ENCODE results near the gene ADGRB3.
"Not testable (repeated sequence)": the region's sequence is repeated elsewhere in the genome, so short reads cannot be mapped to it uniquely, and the experiment has no call there.

Gene ADGRB3

GRCh38 chr6:69370763-69371162 is 735.7 kb downstream of the ADGRB3 start:
- no peak for DNase-seq

- DNase-seq, result no peak
Observed at GRCh38 chr6:69378326-69378725, 743.2 kb downstream of the ADGRB3 start.

GRCh38 chr6:69379518-69379917 is 744.4 kb downstream of the ADGRB3 start:
- DNase-seq, result no peak

GRCh38 chr6:69383627-69384026 is 748.5 kb downstream of the ADGRB3 start:
- DNase-seq, result no peak

- DNase-seq, result no peak
Observed at GRCh38 chr6:69386426-69386825, 751.3 kb downstream of the ADGRB3 start.

- DNase-seq, result no peak
Observed at GRCh38 chr6:69390125-69390524, 755.0 kb downstream of the ADGRB3 start.

- no peak for DNase-seq
Observed at GRCh38 chr6:69391106-69391505, 756.0 kb downstream of the ADGRB3 start.

GRCh38 chr6:69392745-69393144 is 757.7 kb downstream of the ADGRB3 start:
- DNase-seq, result no peak

GRCh38 chr6:69398311-69398710 is 763.2 kb downstream of the ADGRB3 start:
- no peak for DNase-seq

- no peak for DNase-seq
Observed at GRCh38 chr6:69398729-69399128, 763.6 kb downstream of the ADGRB3 start.

GRCh38 chr6:69408886-69409285 is 773.8 kb downstream of the ADGRB3 start:
- no peak for DNase-seq

- no peak for DNase-seq
Observed at GRCh38 chr6:69416776-69417175, 781.7 kb downstream of the ADGRB3 start.

GRCh38 chr6:69421269-69421668 is 786.2 kb downstream of the ADGRB3 start:
- DNase-seq, result no peak

- no peak for DNase-seq
Observed at GRCh38 chr6:69422020-69422419, 786.9 kb downstream of the ADGRB3 start.

GRCh38 chr6:69422475-69422874 is 787.4 kb downstream of the ADGRB3 start:
- DNase-seq, result no peak

GRCh38 chr6:69423785-69424184 is 788.7 kb downstream of the ADGRB3 start:
- no peak for DNase-seq

- DNase-seq, result no peak
Observed at GRCh38 chr6:69424581-69424980, 789.5 kb downstream of the ADGRB3 start.

GRCh38 chr6:69427882-69428281 is 792.8 kb downstream of the ADGRB3 start:
- no peak for DNase-seq

- DNase-seq, result not testable (repeated sequence)
Observed at GRCh38 chr6:69432168-69432567, 797.1 kb downstream of the ADGRB3 start.

- DNase-seq, result not testable (repeated sequence)
Observed at GRCh38 chr6:69433116-69433515, 798.0 kb downstream of the ADGRB3 start.

- DNase-seq, result no peak
Observed at GRCh38 chr6:69438113-69438512, 803.0 kb downstream of the ADGRB3 start.
